B cell (primary cell): ENCODE results near the gene INHBB. TPM values are rescaled to one million over a fixed set of nuclear protein-coding genes. Genes with fewer than 3 reads are reported as not detected.

ENCODE experiments used
- ATAC-seq: fragments of 200-7000 bp; cut with Tn5 transposase; one replicate; pipeline ENCODE4 v1.10.0; 2021; ENCODE audit warnings: low read depth, mild to moderate bottlenecking, moderate number of reproducible peaks, moderate library complexity
- CTCF ChIA-PET: fragments of 350-600 bp; sonication (Branson Sonifier 250); formaldehyde crosslinking; loops from one replicate; lab custom pipeline; 2021; ENCODE audit warnings: antibody characterized with exemption, inconsistent platforms; lab: Charles Lee
- POLR2A ChIA-PET: fragments of 350-600 bp; sonication (Branson Sonifier 250); formaldehyde crosslinking; loops from one replicate; lab custom pipeline; 2021; ENCODE audit warnings: antibody characterized with exemption; lab: Charles Lee
- DNase-seq: peaks from one replicate; pipeline ENCODE4 v3.0.0; 2013
- H2AFZ ChIP-seq: 2 replicates; pipeline ENCODE4 v1.6.1; 2012; ENCODE audit warnings: mild to moderate bottlenecking, low read depth, low read length; ENCODE audit not compliant: insufficient read depth, poor library complexity, severe bottlenecking
- H3K27ac ChIP-seq, 2 donors: 1 replicate in 1 of 2; 2 replicates in 1 of 2; pipeline ENCODE4 v1.5.1; 2012 to 2013; ENCODE audit warnings: low read length in 2 of 2, mild to moderate bottlenecking in 2 of 2, moderate library complexity in 1 of 2
- H3K27me3 ChIP-seq, 4 experiments: fragments of 200-600 bp in 1 of 4; sonication (generic) in 1 of 4; replicated peaks in 1 of 4; 1 replicate in 2 of 4; 2 replicates in 2 of 4; pipeline versions ENCODE4 v1.6.1 to v1.7.0; 2013 to 2016; ENCODE audit warnings: low read length in 3 of 4, mild to moderate bottlenecking in 2 of 4, mixed read lengths in 1 of 4, moderate library complexity in 1 of 4; ENCODE audit not compliant: insufficient read depth in 4 of 4, control insufficient read depth in 3 of 4; ENCODE audit errors: control extremely low read depth in 1 of 4
- H3K36me3 ChIP-seq, 2 experiments: replicated peaks in 1 of 2; 1 replicate in 1 of 2; 2 replicates in 1 of 2; pipeline versions ENCODE4 v1.6.1 to v1.7.1; 2013; ENCODE audit warnings: low read length in 1 of 2; ENCODE audit not compliant: insufficient read depth in 2 of 2, control insufficient read depth in 1 of 2; ENCODE audit errors: control extremely low read depth in 1 of 2, extremely low read depth in 1 of 2
- H3K4me1 ChIP-seq, 2 donors: fragments of 200-600 bp in 1 of 2; sonication (generic) in 1 of 2; 1 replicate in 1 of 2; 2 replicates in 1 of 2; pipeline versions ENCODE4 v1.5.1 to v1.6.1; 2013 to 2017; ENCODE audit warnings: low read length in 2 of 2; ENCODE audit not compliant: control insufficient read depth in 2 of 2, insufficient read depth in 2 of 2
- H3K4me2 ChIP-seq: replicated peaks from 2 replicates; pipeline ENCODE3; 2012; ENCODE audit warnings: mild to moderate bottlenecking, low read depth, low read length; ENCODE audit not compliant: poor library complexity, severe bottlenecking
- H3K4me3 ChIP-seq, 5 experiments: fragments of 200-600 bp in 1 of 5; sonication (generic) in 1 of 5; 1 replicate in 3 of 5; 2 replicates in 2 of 5; pipeline versions ENCODE4 v1.5.1 to v1.7.0; 2011 to 2016; ENCODE audit warnings: low read length in 4 of 5, mild to moderate bottlenecking in 4 of 5, low read depth in 2 of 5, control low read depth in 1 of 5, moderate library complexity in 1 of 5; ENCODE audit not compliant: insufficient read depth in 1 of 5; ENCODE audit errors: control extremely low read depth in 1 of 5, extremely low read depth in 1 of 5
- H3K79me2 ChIP-seq: fragments of 200-600 bp; sonication (generic); one replicate; pipeline ENCODE4 v1.6.0; 2016; ENCODE audit warnings: low read length; ENCODE audit not compliant: control insufficient read depth, insufficient read depth
- H3K9ac ChIP-seq: fragments of 200-600 bp; sonication (generic); 2 replicates; pipeline ENCODE4 v1.6.1; 2017; ENCODE audit warnings: mild to moderate bottlenecking, low read length, moderate library complexity
- H3K9me3 ChIP-seq, 3 donors: one replicate each; pipeline versions ENCODE4 v1.6.1 to v1.7.1; 2013; ENCODE audit warnings: low read length in 2 of 3; ENCODE audit not compliant: control insufficient read depth in 2 of 3, insufficient read depth in 1 of 3; ENCODE audit errors: control extremely low read depth in 1 of 3
- H4K20me1 ChIP-seq: 2 replicates; pipeline ENCODE4 v1.6.0; 2012; ENCODE audit warnings: mild to moderate bottlenecking, low read length; ENCODE audit not compliant: insufficient read depth, control insufficient read depth, poor library complexity, severe bottlenecking
- H3K27ac Mint-ChIP-seq: one replicate; pipeline ENCODE4 v1.8.0; 2021; ENCODE audit warnings: mixed read lengths
- H3K27me3 Mint-ChIP-seq: one replicate; pipeline ENCODE4 v1.8.0; 2021; ENCODE audit warnings: mixed read lengths
- H3K4me1 Mint-ChIP-seq: one replicate; pipeline ENCODE4 v1.8.0; 2021; ENCODE audit warnings: mixed read lengths
- H3K4me3 Mint-ChIP-seq: one replicate; pipeline ENCODE4 v1.8.0; 2021; ENCODE audit warnings: mixed read lengths
- H3K9me3 Mint-ChIP-seq: one replicate; pipeline ENCODE4 v1.8.0; 2022; ENCODE audit warnings: mixed read lengths; ENCODE audit not compliant: insufficient read depth
- CTCF ChIP-seq: fragments of 200-600 bp; IDR thresholded peaks from one replicate; pipeline ENCODE4 v1.8.0; 2022; ENCODE audit warnings: antibody characterized with exemption, mild to moderate bottlenecking
- EZH2 ChIP-seq: IDR thresholded peaks from 2 replicates; pipeline ENCODE4 v1.6.1; 2012; ENCODE audit warnings: borderline replicate concordance, low read depth, mild to moderate bottlenecking, moderate library complexity, low read length; ENCODE audit not compliant: insufficient read depth, poor library complexity, severe bottlenecking
- WGBS: methylation state at CpG from one replicate; pipeline ENCODE4 v1.1.5; 2013; ENCODE audit warnings: missing lambda C conversion rate; ENCODE audit not compliant: insufficient coverage; 5-methylcytosine and 5-hydroxymethylcytosine counted together
- intact Hi-C: fragments of 100-400 bp; cut with micrococcal nuclease; formaldehyde crosslinking; loops from one replicate; pipeline ENCODE4 v1.10.0; 2022
- polyA plus RNA-seq: library from polyadenylated mRNA; depleted of rRNA; stranded (reverse); fragments of >200 nt; gene quantifications from 2 replicates; pipeline ENCODE4 v1.2.3, GENCODE V29; 2012
- total RNA-seq, 2 donors: library from RNA; stranded (reverse); fragments of 120-200 nt in 1 of 2; gene quantifications; 1 replicate in 1 of 2; 2 replicates in 1 of 2; pipeline versions ENCODE4 v1.2.3 to v1.2.4, GENCODE V29; 2013 to 2022

The INHBB gene
- total and polyA plus RNA-seq, 2 donors (not counting 1 experiment from before 2014, with no cell fraction given): 0.03 TPM; not detected in 1

GRCh38 chr2:120314690-120315366, 31.1 kb upstream of the INHBB start:
- ATAC-seq: no peak
- DNase-seq: no peak
- no peak overlapping the region for H3K27ac ChIP-seq
- peak overlapping the region; percentile 37 for H3K4me3 Mint-ChIP-seq
- no peaks in the 10 kb centered on the region for H3K36me3 ChIP-seq
- H4K20me1 ChIP-seq: no peaks in the 10 kb centered on the region
- H3K9me3 Mint-ChIP-seq: no peaks in the 10 kb centered on the region
- no peak overlapping the region for H3K9ac ChIP-seq
- H3K4me1 Mint-ChIP-seq: peaks cover 12% of the 10 kb centered on the region
- ChIA-PET POLR2A (no interaction called here), CTCF (interaction anchor here (1.2 to 4.7 kb wide), 8 partner anchors 9 to 612 kb away, joined by 3 to 82 read pairs (median 25); no protein-coding TSS in a partner anchor)
- WGBS: 86% methylated on average over 17 of the region's 19 CpGs
- H3K4me2 ChIP-seq: no peak overlapping the region
- H3K27me3 Mint-ChIP-seq: peaks cover 22% of the 10 kb centered on the region
- TF ChIP-seq EZH2: no peak
- peaks cover 10 to 11% of the 10 kb centered on the region in 2 donors for H3K4me1 ChIP-seq
- no peak overlapping the region for H2AFZ ChIP-seq
- H3K4me3 ChIP-seq: no peak overlapping the region
- no peaks in the 10 kb centered on the region for H3K79me2 ChIP-seq
- intact Hi-C loops: no loop called here
- H3K27me3 ChIP-seq: peaks cover 0 to 16% (median 1%) of the 10 kb centered on the region in 4 experiments
- no peak overlapping the region for H3K27ac Mint-ChIP-seq
- H3K9me3 ChIP-seq: peaks cover 0 to 5% (median 0%) of the 10 kb centered on the region in 3 donors

- 89% methylated on average over 17 of the region's 17 CpGs for WGBS
- no peak overlapping the region for H2AFZ ChIP-seq
These were observed 30.4 kb upstream of the INHBB start for GRCh38 chr2:120315367-120316033.

More at GRCh38 chr2:120315367-120316033, 30.4 kb upstream of the INHBB start:
- Histone ChIP-seq H3K4me2 (no peak overlapping the region), H3K27me3 (peaks cover 0 to 16% (median 3%) of the 10 kb centered on the region in 4 experiments), H3K79me2 (no peaks in the 10 kb centered on the region), H3K36me3 (no peaks in the 10 kb centered on the region), H3K27ac (no peak overlapping the region), H4K20me1 (no peaks in the 10 kb centered on the region), H3K4me1 (peaks cover 10 to 11% of the 10 kb centered on the region in 2 donors), H3K9ac (no peak overlapping the region), H3K4me3 (no peak overlapping the region), H3K9me3 (peaks cover 0 to 5% (median 0%) of the 10 kb centered on the region in 3 donors)
- ATAC-seq (no peak), DNase-seq (no peak)
- POLR2A ChIA-PET: no interaction called here
- Mint-ChIP-seq H3K4me1 (peaks cover 9% of the 10 kb centered on the region), H3K9me3 (no peaks in the 10 kb centered on the region), H3K4me3 (peak overlapping the region; percentile 37), H3K27ac (no peak overlapping the region), H3K27me3 (peaks cover 23% of the 10 kb centered on the region)
- CTCF ChIA-PET: interaction anchor here (1.2 to 4.7 kb wide), 4 partner anchors 8 to 613 kb away, joined by 3 to 82 read pairs (median 15); no protein-coding TSS in a partner anchor
- TF ChIP-seq CTCF (no peak), EZH2 (no peak)
- intact Hi-C loops: no loop called here
